ENCODE results near the gene SEPTIN10.

Gene SEPTIN10

DNA sequence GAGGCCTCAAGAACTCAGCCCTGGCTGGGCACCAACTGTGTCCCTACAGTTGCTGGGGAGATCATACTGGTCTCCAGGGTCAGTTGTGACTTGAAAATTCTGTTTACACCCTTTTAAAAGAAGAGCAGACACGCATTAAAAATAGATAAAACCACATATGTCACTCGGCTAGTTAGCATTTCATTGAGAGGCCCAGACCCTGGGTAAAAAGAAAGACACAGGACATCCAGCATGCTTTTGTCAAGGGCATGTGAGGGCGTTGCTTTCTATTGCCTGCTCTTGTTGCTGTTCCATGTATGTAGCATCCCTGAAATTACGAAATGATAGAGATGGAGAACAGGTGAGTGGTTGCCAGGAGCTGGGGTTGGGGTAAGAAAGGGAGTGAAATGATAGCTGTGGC is 94.3 kb downstream of the SEPTIN10 start:
- DNase-seq = no peak

DNA sequence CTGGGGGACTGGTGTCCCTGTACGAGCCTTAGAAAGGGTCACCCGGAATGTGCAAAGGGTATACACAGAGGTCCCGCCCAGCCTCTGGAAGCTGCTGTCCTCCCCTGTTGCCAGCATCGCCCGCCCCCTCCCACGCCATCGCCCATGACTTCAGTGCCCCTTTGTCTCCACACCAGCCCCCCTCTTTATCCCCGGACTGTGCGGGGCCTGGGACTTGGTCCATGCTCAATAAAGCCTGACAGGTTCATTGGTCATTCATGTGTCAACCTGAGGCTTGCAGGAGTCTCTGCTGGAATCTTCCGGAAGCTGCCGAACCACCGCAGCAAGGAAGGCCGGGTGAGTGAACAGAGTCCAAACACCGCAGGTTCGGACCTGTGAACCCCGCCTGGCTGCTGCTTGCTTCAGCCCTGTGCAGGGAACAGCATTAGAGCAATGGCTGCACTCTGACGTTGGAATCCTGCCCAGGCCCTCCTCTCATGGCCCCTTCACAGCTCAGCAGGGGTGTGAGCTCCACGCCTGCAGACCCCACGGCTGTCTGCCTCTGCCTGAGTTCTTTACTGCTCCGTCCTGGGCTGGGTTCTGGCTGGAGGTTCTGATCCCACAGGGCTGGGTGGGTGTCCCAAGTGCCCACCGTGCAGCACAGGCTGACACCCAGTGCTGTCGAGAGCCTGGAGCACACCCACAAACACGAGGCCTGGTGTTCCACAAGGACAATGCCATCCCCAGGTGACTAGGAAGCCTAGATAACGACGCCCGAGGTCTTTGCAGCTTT is 96.5 kb downstream of the SEPTIN10 start:
- DNase-seq = no peak

DNA sequence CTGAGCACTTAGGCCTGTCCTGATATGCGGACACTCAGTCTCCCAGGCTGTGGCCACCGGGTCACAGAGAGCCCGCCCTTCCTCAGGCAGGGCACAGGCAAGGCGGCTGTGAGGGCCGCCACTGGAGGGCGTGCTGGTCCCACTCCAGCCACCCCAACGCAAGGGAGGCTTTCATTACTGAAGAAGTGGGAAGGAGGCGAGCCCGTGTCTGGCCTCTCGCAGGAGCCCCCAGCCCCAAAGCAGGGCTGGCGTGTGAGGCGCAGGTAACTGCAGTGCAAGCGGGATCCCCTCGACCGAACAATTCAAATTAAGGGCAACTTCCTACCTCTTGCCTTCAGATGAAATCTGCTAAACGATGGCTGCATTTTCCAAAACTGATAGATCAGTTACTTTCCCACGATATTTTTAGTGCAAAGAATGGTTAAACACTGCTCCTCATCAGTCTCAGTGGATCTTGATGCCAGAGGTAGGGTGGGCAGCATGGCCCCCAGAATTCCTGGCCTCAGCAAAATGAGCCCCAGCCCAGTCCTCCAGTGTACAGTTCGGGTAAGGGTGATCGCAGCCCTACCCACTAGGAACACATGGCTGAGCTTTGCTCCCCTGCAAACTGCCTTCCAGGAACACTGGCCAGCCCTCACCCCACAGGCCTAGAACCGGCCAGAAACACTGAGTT is 97.2 kb downstream of the SEPTIN10 start:
- peak; percentile 11 for DNase-seq

DNA sequence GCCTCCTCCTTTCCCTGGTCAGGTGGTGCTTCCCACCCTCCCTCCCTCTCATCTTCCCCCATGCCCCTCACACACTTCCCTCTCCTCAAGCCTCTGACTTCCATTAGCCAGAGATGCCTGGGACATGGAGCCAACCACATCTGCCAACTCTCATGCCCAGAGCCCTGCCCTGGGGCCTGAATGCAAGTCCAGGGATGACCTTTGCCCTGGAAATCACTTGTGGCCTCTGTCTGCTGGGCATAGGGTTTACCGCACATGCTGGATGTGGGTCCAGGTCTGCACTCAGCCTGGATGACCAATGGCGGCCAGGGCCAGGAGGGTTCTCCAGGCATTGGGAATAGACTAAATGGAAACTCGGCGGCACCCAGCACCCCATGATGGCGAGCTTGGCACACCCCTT is 98.9 kb downstream of the SEPTIN10 start:
- no peak for DNase-seq

DNA sequence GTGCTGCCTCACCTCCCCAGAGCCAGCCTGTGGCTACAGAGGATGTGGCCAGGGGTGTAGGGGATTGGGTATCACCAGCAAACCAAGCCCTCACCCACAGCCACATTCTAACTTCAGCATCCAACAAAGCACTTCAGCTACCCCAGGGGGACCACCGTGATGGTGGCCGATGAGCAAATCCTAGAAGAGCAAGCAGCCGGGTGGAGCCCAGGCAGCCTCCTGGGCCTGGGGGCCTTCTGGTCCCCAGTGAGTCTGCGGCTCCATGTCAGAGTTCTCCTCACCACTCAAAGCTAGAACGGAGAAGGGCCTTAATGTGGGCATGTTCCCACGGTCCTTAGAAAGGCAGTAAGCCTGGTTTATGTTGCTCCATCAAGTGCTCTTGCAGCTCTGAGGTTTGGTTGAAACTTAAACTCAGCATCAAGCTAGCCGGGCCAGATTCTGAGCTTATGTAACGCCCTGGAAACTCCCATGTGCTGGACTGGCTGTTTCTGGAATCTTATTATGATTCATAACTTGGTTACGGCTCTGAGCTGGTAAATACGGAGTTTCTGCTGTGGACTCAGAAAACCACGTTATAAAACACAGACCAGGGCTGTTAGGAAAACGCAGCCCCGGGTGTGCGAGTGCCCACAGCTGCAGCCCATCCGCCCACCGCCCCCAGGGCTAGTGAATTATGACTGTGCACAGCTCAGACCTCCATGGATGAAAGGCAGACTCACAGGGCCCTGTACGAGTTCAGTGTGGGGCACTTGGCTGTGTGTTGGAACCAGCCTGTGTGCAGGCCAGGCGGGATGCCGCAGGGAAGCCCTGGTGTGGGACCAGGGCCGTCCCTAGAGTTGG is 99.8 kb downstream of the SEPTIN10 start:
- no peak for DNase-seq

DNA sequence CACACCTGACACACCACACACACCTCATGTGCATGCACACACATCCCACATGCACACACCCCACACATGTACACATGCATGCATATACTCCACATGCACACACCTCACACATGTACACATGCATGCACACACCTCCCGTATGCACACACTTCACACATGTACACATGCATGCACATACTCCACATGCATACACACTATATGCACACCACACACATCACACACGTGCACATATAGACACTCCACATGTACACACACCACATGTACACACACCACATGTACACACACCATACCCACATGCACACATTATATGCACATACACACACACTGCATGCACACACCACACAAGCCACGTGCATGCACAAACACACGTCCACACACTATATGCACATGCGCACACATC is 100.5 kb downstream of the SEPTIN10 start:
- no peak for DNase-seq

DNA sequence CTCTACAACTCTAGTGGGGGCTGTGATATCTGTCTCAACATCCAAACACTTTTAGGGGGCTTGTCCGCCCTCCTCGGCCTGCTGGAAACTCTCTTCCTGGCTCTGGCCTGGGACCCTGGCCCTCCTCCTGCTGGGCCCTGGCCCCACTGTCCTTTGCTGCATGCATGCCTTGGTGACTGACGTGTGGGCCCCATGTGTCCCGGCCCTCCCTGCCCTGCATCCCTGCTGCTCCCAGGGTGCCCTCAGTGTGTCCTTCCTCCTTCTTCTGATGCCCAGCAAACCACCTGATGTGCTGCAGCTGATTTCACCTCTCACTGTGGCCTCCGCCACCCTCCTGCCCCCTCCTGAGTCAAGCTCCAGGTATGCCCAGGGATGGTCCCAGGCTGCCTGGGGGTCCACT is 101.7 kb downstream of the SEPTIN10 start:
- DNase-seq = no peak

DNA sequence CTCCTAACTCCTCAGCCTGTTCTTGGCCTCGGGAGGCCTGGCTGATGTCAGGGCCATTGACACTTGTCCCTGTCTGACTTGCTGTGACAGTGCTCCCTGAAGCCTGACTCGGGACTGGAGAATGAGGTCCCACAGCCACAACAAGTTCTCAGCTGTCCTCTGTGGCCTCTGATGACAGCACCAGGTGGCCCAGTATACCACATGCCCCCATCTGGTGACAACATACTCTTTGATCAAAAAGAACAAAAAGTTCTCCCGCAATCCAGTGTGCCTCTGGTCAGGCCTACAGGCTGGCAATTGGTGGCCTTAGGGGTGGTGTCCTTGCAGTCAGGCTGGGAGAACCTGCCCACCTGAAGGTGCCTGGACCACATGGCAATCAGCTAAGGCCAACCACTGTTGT is 102.6 kb downstream of the SEPTIN10 start:
- DNase-seq = no peak

DNA sequence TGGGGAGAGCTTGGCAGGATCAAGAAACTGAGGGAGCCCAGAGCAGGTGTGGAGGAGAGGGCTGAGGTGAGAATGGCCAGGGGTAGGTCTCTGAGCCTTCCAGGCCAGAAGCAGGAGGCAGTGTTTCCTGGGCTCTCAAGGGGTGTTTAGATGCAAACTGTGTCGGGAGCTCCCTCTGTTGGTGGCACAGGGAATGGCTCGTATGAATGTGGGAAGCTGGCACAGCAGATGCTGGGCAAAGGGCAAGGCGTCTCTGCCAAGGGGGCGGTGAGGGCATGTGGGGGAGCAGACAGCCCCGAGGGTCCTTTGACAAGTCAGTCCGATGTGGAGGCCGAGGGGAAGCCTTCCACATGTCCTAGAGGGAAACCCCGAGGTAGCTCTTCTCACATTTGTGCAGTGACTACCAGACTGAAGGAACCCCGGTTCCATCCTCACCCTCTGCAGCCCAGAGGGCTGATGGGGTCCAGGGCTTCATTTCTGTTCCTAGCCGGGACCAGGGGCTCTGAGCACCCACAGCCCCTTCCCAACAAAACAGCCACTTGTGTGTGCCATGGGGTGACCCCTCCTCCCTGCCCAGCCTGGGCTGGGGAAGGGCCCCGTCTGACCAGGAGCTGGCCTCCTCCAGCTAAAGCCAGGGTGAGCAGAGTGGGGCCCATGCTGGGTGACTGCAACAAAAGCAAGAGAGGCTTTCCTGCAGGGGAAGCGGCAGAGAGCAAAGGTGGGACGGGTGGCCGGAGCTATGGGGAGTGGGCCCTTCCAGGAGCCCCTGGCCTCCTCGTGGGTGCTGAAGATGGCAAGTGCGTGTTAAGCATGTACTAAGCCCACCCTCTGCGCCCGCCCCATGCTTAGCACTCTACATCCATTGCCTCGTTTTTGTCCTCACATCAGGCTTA is 103.4 kb downstream of the SEPTIN10 start:
- DNase-seq = peak; percentile 75

DNA sequence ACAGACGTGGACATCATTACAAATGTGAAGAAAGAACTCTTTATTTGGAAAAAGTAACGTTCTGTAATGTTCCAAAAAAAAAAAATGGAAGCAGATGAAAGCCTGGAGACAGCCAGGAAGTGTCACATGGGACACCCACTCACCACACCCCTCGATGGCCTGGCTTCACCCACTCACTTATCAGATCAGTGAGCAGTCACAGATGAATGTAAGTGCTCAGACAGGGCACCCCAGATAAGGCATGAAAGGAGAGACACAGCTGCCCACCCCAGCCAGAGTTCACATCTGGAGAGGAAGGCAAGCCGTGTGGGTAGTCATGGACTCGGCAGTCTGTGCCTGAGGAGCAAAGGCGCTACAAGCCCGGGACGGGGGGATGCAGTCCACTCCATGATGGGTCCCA is 105.2 kb downstream of the SEPTIN10 start:
- no peak for DNase-seq

DNA sequence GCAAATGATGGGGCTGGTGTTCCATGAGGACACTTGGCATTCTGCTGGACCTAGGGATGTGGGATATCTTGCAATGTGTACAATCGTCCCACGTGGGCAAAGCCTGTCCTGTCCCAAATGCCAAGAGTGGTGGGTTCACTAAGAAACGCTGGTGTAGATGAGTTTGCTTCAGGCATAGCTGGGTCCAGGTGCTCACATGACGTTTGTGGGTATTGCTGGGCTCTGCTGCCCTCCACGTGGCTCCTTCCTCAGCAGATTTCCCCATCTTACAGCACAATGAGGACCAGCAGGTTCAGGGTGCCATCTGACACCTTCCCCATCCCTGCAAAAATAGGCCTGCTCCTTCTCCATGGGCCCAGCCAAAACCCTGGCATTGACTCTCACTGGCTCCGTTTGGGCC is 105.9 kb downstream of the SEPTIN10 start:
- DNase-seq = no peak

DNA sequence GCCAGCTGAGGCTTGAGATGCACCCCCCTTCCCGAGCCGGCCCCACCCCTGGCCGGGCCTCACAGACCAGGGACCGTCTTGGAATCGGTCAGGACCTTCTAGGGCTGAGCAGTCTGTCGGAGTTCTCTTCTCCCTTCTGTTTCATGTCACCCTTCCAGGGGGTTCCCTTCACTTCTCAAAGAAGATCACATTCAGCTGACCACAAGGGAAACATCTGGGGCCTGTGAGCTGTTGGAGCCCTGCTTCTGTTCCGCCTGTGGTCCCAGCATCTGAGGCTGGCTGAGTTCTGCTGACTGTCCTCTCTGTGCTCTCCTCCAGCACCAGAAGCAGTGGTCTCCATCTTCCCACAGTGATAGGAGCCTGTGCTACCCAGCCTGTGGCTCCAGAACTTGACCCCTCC is 106.5 kb downstream of the SEPTIN10 start:
- DNase-seq = no peak

DNA sequence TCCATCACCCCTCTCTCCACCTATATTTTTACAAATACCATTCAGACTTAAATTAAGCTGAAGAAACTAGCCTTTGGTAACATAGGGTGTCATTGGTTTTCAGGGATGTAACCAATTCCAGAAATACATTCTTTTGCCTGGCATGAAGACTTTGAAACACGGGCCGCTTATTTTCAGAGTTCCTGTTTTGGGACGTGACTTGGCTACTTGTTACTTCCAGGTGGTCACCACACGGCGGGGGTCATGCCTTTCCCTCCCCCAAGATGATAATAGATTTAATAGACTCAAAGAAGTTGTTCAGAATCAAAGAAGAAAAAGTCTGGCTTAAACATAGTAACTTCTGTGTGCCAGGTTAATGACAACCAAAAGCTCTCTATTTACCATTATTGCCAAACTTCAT is 110.6 kb downstream of the SEPTIN10 start:
- no peak for DNase-seq

DNA sequence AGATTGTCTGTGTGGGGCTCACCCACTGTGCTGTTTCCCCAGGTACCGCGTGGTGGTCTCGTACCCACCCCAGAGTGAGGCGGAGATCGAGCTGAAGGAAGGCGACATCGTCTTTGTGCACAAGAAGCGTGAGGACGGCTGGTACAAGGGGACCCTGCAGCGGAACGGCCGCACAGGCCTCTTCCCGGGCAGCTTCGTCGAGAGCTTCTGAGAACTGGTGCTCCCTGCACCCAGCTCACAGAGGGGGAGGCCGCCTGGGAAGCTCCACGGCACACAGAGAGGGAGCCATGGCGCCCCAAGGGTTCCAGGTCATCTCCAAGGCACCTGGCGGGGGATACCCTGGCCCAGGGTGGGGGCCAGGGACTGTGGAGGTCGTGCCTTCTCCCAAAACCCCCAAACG is 112.3 kb downstream of the SEPTIN10 start:
- no peak for DNase-seq

DNA sequence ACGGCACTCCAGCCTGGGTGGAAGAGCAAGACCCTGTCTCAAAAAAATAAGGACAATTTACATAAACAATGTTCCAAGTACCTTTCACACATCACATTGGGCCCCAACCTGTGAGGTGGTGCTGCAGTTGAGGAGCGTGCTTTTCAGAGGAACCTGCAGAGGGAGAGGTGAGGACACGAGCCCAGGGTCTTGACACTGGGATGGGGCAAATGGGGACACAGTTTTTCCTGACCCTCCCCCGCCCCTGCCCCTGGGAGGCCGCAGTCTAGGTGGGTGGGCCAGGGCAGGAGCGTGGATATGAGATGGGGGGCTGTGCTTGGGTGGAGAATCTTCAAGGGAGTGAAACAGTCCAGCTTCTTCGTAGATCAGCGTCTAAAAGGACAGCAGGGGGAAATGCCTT is 112.9 kb downstream of the SEPTIN10 start:
- DNase-seq = no peak

DNA sequence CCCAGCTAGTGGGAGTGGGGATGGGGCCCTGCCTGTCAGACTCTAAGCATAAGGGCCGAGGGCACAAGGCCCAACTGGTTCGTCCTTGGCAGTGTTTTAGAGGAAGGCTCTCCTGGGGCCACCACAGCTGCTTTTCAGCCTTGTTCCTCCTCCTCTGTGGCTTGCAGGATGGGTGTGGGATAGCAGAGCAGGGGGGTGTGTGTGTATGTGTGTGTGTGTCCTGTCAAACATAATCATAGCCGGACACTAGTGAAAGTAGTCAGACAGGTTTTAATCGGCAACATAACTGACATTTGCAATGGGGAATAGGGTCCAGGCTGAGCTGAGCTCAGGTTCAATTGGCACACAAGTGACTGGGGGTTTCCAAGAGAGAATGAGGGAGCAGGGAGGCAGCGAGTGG is 114.2 kb downstream of the SEPTIN10 start:
- no peak for DNase-seq

DNA sequence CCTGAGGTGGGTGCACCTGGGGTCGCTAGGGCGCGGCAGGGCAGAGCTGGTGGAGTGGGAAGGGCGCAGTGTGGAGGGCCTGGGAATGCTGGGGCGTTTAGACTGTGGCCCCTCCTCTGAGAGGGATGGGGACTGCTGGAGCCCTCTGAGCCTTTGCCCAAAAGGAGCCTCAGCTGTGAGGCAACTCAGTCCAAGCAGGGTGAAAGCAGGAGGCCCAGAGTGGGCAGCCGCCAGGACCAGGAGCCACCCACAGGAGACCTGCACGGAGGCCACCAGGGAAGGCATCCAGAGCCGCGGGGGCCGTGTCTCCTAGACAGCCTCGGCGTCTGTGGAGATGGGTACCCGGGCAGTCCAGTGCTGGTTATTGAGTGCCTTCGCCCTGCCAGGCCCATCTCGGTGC is 114.9 kb downstream of the SEPTIN10 start:
- no peak for DNase-seq

DNA sequence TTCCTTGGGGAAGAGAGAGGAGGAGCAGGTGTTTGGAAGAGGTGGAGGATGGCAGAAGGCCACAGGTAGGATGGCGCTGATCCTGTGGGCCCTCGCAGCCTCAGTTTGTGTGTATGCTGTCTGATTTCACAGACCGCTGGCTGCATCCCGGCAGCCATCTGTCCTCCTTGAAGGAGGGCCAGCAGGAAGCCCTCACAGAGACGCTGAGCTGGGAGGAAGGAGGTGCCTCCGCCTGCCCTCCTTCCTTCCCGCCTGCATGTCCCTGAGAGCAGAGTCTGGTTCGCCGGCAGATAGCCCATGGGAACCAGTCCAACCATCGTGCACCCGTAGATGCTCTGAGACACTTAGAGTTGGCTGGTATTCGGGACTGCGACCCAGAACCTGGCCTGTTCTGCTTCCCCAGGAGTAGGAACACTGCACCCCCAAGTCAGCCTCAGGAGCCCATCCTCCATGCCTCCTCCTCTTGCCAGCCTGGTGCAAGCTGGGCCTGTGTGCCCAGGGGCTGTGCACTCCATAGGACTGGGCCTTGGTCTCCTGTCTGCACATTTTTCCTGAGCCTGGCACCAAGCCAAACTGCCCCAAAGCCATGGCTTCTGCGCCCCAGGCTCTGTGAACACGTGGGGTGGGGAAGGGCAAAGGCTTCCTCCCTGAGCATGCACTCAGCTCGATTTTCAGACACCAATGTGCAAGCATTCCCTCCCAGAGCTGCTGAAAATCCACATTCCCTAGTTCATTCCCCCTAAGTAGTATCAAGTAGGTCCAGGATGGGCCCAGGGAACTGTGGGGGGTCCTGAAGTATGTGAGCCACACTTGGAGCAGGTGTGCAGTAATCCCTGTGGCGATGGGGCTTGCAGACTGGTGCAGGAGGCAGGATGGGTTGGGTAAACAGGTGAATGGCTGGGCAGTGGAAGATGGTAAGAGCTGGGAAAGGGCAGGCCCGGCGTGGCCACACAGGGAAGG is 115.6 kb downstream of the SEPTIN10 start:
- DNase-seq = no peak

DNA sequence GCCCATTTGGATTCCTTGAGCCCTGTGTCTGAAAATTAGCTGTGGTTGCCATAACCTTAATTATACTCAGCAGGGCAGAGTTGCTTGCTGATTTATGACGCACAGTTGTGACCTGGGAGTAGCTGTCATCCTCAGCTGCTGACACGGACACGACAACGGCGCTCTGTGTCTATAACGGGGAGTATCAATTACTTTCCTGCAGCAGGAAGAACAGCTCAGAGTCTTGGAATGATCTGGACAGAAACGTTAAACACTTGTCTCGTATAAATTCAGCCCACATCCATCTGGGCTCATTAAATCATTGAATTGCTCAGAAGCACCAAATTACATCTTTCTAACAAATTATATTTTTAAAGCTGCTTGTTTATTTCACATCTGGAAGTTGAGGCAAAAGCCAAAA is 116.3 kb downstream of the SEPTIN10 start:
- no peak for DNase-seq

DNA sequence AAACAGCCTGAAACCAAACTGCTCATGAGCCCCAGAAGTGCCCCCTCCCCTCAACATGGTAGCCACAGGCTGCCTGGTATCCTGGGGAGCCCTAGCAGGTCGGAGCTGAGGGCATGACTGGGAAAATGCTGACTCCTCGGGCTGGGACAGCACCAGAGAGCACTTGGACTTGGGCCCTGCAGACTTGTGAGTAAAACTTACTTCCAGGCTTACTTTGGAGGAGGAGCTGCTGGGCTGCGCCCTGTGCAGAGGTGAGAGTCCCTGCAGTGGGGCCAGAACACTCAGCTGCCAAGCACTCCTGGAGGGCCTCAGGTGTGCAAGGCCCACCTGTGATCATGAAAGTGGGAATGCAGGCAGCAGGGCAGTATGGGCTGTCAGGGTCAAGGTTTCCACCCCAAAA is 119.4 kb downstream of the SEPTIN10 start:
- DNase-seq = no peak

DNA sequence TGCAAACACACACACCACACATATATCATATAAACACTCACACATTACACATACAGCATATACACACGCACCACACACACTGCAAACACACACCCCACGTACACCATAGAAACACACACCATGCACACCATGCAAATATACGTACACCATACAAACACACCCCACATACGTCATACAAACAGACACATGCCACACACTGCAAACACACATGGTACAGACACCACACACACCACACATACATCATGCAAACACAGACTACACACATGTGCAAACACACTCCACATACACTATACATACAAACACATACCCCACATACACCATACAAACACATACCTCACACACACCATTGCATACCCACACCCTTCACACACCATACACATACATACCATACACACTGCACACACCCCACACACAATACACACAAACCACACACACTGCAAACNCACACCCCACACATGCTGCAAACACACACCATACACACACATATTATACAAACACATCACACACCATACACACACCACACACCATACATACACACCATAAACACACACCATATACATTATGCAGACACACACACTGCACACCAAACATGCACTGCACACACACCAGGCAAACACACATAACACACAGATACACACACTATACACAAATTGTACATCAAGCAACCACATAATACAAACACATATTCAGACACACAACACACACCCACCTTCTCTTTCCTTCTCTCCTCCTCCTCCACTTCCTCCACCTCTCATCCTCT is 120.4 kb downstream of the SEPTIN10 start:
- no peak for DNase-seq
